Measurements from ENCODE around the gene CRHR1. TPM values are rescaled to one million over a fixed set of nuclear protein-coding genes. Genes with fewer than 3 reads are reported as not detected.

CRHR1 gene
- total and polyA plus RNA-seq, 2 of the 4 experiments (the other 2 are of a cell fraction) = not detected

DNA sequence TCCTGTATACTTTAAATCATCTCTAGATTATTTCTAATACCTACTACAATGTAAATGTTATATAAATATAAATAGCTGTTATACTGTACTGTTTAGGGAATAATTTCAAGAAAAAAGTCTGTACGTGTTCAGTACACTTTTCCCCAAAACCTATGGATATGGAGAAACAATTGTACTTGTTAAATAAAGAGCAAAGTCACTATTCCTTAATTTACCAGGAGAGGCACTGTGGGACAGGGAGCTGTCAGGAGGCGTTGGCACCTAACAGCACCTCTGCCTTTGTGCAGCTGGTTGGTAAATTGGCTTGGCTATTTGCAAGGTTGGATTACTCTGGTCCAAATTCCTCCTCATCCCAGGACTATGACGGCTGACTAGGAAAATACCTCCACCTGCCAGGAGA is 28.0 kb downstream of the CRHR1 start:
- Histone ChIP-seq H2BK120ac (ENCODE audit: low read depth, low read length) (no peak overlapping the region), H4K91ac (ENCODE audit: insufficient read depth, low read depth, low read length) (no peak overlapping the region), H3K4me2 (ENCODE audit: low read depth, low read length) (no peak overlapping the region), H2BK15ac (ENCODE audit: low read depth, low read length) (no peak overlapping the region), H3K27me3 (ENCODE audit: control insufficient read depth, insufficient read depth, low read length) (peaks cover 22% of the 10 kb centered on the region), H3K18ac (ENCODE audit: low read depth, low read length) (no peak overlapping the region), H3K4me3 (ENCODE audit: insufficient read depth, low read depth, low read length) (no peak overlapping the region), H3K27ac (ENCODE audit: insufficient read depth, low read length) (no peak overlapping the region), H2BK20ac (ENCODE audit: low read depth, low read length) (no peak overlapping the region), H3K36me3 (ENCODE audit: control insufficient read depth, insufficient read depth, low read length) (no peaks in the 10 kb centered on the region), H3K4me1 (ENCODE audit: control insufficient read depth, insufficient read depth, low read length) (no peaks in the 10 kb centered on the region), H3K9me3 (ENCODE audit: control insufficient read depth, insufficient read depth, low read length) (no peaks in the 10 kb centered on the region), H3K9ac (ENCODE audit: low read depth, low read length) (no peak overlapping the region), H2AK9ac (replicated peaks; ENCODE audit: low read depth, low read length, poor library complexity) (no peak overlapping the region), H2BK5ac (ENCODE audit: low read depth, low read length, poor library complexity, severe bottlenecking) (no peak overlapping the region), H3K23ac (ENCODE audit: low read depth, low read length) (no peak overlapping the region), H3K4ac (ENCODE audit: low read depth, low read length) (no peak overlapping the region), H3K14ac (replicated peaks; ENCODE audit: low read depth, low read length) (no peak overlapping the region), H3K56ac (ENCODE audit: extremely low read depth, insufficient read depth, low read length) (no peak overlapping the region), H4K20me1 (ENCODE audit: insufficient read depth, low read length) (no peaks in the 10 kb centered on the region), H2AFZ (replicated peaks; ENCODE audit: low read length, poor library complexity) (no peak overlapping the region), H2AK5ac (ENCODE audit: low read depth, low read length) (no peak overlapping the region), H4K5ac (ENCODE audit: low read depth, low read length) (no peak overlapping the region), H3K9me1 (ENCODE audit: insufficient read depth, low read length) (no peaks in the 10 kb centered on the region), H3K79me1 (ENCODE audit: low read depth in 1 of 2, low read length in 2 of 2) (no peaks in the 10 kb centered on the region), H4K8ac (ENCODE audit: low read depth in 2 of 2, low read length in 2 of 2) (no peak overlapping the region)
- POLR2A ChIA-PET (ENCODE audit: unreplicated experiment) = no interaction called here
- TF ChIP-seq CHD1 (IDR thresholded peaks at IDR 0.05; ENCODE audit: low read depth, low read length) (no peak), ELK1 (IDR thresholded peaks at IDR 0.05; ENCODE audit: borderline replicate concordance, low read depth, low read length) (no peak), NFE2L2 (IDR thresholded peaks at IDR 0.05; ENCODE audit: low read depth, low read length) (no peak), RAD21 (IDR thresholded peaks at IDR 0.05; ENCODE audit: low read length) (no peak), MAFK (IDR thresholded peaks at IDR 0.05; ENCODE audit: low read depth, low read length) (no peak), MAZ (IDR thresholded peaks at IDR 0.05; ENCODE audit: borderline replicate concordance, low read depth, low read length) (no peak), POLR2A (IDR thresholded peaks at IDR 0.05; ENCODE audit: low read depth, low read length) (no peak), SMC3 (IDR thresholded peaks at IDR 0.05; ENCODE audit: low read depth, low read length) (no peak), FOS (IDR thresholded peaks at IDR 0.05; ENCODE audit: low read depth, low read length) (no peak), CEBPB (IDR thresholded peaks at IDR 0.05; ENCODE audit: low read depth, low read length) (no peak)
- CTCF ChIA-PET = no interaction called here
- dilution Hi-C loops (cut with HindIII; ENCODE audit: low sequenced_read_pairs, unreplicated experiment) = no loop called here
- DNase-seq (no peak), ATAC-seq (ENCODE audit: low read depth) (no peak)
- intact Hi-C loops (cut with micrococcal nuclease) = no loop called here
- WGBS, 2 experiments (ENCODE audit: extremely low coverage in 2 of 2, insufficient read length in 1 of 2) = no CpG with 5 or more reads among the region's 3 CpGs
- no TSS peak for BruUV-seq (replicated peaks)
- in situ Hi-C loops (cut with MboI; ENCODE audit: low sequenced_read_pairs) = no loop called here
